ENCODE data around the gene C1orf50. TPM values are rescaled to one million over a fixed set of nuclear protein-coding genes. Genes with fewer than 3 reads are reported as not detected.

C1orf50 gene
- total and polyA plus RNA-seq, 2 of the 4 experiments (the other 2 are of a cell fraction), result 2.0 to 6.0 TPM

DNA sequence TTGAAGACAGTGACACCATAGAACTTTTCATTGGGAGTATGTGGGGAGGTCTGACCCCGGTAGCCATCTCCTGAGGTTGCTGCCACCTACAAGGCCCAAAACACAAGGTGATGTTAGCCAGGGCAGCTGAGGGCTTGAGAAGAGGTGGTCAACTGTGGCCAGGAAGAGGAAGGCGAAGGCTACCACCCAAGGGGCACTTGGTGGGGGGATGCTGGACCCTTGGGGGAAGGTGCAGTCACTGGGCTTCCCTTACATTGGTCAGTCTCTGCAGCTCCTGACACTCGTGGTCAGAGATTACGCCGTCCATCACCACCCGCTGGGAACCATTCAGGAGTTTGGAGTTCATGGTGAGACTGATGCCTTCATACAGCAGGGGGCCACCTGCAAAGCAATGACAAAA lies 14.8 kb upstream of the C1orf50 start:
- H4K20me1 ChIP-seq (ENCODE audit: insufficient read depth, low read length), result peaks cover 12% of the 10 kb centered on the region
- H3K36me3 ChIP-seq (ENCODE audit: control insufficient read depth, insufficient read depth, low read length), result peaks cover 72% of the 10 kb centered on the region
- H3K56ac ChIP-seq (ENCODE audit: extremely low read depth, insufficient read depth, low read length), result no peak overlapping the region
- no peak overlapping the region for H3K9ac ChIP-seq (ENCODE audit: low read depth, low read length)
- ChIA-PET POLR2A (ENCODE audit: unreplicated experiment) (no interaction called here), CTCF (no interaction called here)
- H3K4ac ChIP-seq (ENCODE audit: low read depth, low read length), result no peak overlapping the region
- no peak for TF ChIP-seq MXI1 (IDR thresholded peaks at IDR 0.05; ENCODE audit: borderline replicate concordance, low read depth, low read length)
- TF ChIP-seq, protein P1, sequence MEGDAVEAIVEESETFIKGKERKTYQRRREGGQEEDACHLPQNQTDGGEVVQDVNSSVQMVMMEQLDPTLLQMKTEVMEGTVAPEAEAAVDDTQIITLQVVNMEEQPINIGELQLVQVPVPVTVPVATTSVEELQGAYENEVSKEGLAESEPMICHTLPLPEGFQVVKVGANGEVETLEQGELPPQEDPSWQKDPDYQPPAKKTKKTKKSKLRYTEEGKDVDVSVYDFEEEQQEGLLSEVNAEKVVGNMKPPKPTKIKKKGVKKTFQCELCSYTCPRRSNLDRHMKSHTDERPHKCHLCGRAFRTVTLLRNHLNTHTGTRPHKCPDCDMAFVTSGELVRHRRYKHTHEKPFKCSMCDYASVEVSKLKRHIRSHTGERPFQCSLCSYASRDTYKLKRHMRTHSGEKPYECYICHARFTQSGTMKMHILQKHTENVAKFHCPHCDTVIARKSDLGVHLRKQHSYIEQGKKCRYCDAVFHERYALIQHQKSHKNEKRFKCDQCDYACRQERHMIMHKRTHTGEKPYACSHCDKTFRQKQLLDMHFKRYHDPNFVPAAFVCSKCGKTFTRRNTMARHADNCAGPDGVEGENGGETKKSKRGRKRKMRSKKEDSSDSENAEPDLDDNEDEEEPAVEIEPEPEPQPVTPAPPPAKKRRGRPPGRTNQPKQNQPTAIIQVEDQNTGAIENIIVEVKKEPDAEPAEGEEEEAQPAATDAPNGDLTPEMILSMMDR (conservative IDR thresholded peaks at IDR 0.05; ENCODE audit: low read depth, low read length), result no peak
- TF ChIP-seq CEBPB (IDR thresholded peaks at IDR 0.05; ENCODE audit: low read depth, low read length), result no peak
- no peak for TF ChIP-seq NFE2L2 (IDR thresholded peaks at IDR 0.05; ENCODE audit: low read depth, low read length)
- no peak for TF ChIP-seq FOS (IDR thresholded peaks at IDR 0.05; ENCODE audit: low read depth, low read length)
- TF ChIP-seq, protein P2, sequence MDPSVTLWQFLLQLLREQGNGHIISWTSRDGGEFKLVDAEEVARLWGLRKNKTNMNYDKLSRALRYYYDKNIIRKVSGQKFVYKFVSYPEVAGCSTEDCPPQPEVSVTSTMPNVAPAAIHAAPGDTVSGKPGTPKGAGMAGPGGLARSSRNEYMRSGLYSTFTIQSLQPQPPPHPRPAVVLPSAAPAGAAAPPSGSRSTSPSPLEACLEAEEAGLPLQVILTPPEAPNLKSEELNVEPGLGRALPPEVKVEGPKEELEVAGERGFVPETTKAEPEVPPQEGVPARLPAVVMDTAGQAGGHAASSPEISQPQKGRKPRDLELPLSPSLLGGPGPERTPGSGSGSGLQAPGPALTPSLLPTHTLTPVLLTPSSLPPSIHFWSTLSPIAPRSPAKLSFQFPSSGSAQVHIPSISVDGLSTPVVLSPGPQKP (IDR thresholded peaks at IDR 0.05; ENCODE audit: borderline replicate concordance, low read depth, low read length), result no peak
- TF ChIP-seq, protein P3, sequence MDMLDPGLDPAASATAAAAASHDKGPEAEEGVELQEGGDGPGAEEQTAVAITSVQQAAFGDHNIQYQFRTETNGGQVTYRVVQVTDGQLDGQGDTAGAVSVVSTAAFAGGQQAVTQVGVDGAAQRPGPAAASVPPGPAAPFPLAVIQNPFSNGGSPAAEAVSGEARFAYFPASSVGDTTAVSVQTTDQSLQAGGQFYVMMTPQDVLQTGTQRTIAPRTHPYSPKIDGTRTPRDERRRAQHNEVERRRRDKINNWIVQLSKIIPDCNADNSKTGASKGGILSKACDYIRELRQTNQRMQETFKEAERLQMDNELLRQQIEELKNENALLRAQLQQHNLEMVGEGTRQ (IDR thresholded peaks at IDR 0.05; ENCODE audit: low read depth, low read length), result no peak
- no peak for TF ChIP-seq CHD1 (IDR thresholded peaks at IDR 0.05; ENCODE audit: low read depth, low read length)
- no peak for TF ChIP-seq SMC3 (IDR thresholded peaks at IDR 0.05; ENCODE audit: low read depth, low read length)
- no peak for TF ChIP-seq RCOR1 (IDR thresholded peaks at IDR 0.05; ENCODE audit: insufficient replicate concordance, low read length)
- no peak for TF ChIP-seq BHLHE40 (IDR thresholded peaks at IDR 0.05; ENCODE audit: low read depth, low read length)
- no peak for TF ChIP-seq POLR2A (IDR thresholded peaks at IDR 0.05; ENCODE audit: low read depth, low read length)
- no peak for TF ChIP-seq RFX5 (IDR thresholded peaks at IDR 0.05; ENCODE audit: low read depth, low read length)
- TF ChIP-seq RAD21 (IDR thresholded peaks at IDR 0.05; ENCODE audit: low read length), result no peak
- no peak for TF ChIP-seq MAFK (IDR thresholded peaks at IDR 0.05; ENCODE audit: low read depth, low read length)
- TF ChIP-seq MAZ (IDR thresholded peaks at IDR 0.05; ENCODE audit: borderline replicate concordance, low read depth, low read length), result no peak
- peaks cover 12% of the 10 kb centered on the region; the same call in 1 of the 2 replicates for H3K9me1 ChIP-seq (ENCODE audit: insufficient read depth, low read length)
- H3K27me3 ChIP-seq (ENCODE audit: control insufficient read depth, insufficient read depth, low read length), result no peaks in the 10 kb centered on the region
- H3K79me1 ChIP-seq (ENCODE audit: low read depth in 1 of 2, low read length in 2 of 2), result peaks cover 33 to 41% of the 10 kb centered on the region in 2 experiments
- H2AK9ac ChIP-seq (replicated peaks; ENCODE audit: low read depth, low read length, poor library complexity), result no peak overlapping the region
- H2AFZ ChIP-seq (replicated peaks; ENCODE audit: low read length, poor library complexity), result no peak overlapping the region
- 87% methylated on average over 3 of the region's 6 CpGs; no CpG with 5 or more reads in 1 of the 2 experiments for WGBS, 2 experiments (ENCODE audit: extremely low coverage in 2 of 2, insufficient read length in 1 of 2)
- H3K18ac ChIP-seq (ENCODE audit: low read depth, low read length), result no peak overlapping the region
- in situ Hi-C loops (cut with MboI; ENCODE audit: low sequenced_read_pairs) (no loop called here), dilution Hi-C loops (cut with HindIII; ENCODE audit: low sequenced_read_pairs, unreplicated experiment) (no loop called here), intact Hi-C loops (cut with micrococcal nuclease) (no loop called here)
- H2BK120ac ChIP-seq (ENCODE audit: low read depth, low read length), result no peak overlapping the region
- no peak overlapping the region for H3K23ac ChIP-seq (ENCODE audit: low read depth, low read length)
- H2BK15ac ChIP-seq (ENCODE audit: low read depth, low read length), result no peak overlapping the region
- no peak overlapping the region for H2BK5ac ChIP-seq (ENCODE audit: low read depth, low read length, poor library complexity, severe bottlenecking)
- H3K4me1 ChIP-seq (ENCODE audit: control insufficient read depth, insufficient read depth, low read length), result peaks cover 3% of the 10 kb centered on the region
- H3K9me3 ChIP-seq (ENCODE audit: control insufficient read depth, insufficient read depth, low read length), result no peaks in the 10 kb centered on the region
- no peak overlapping the region for H4K91ac ChIP-seq (ENCODE audit: insufficient read depth, low read depth, low read length)
- no peak overlapping the region for H4K5ac ChIP-seq (ENCODE audit: low read depth, low read length)
- no TSS peak for BruUV-seq (replicated peaks)
- no peak for ATAC-seq (ENCODE audit: low read depth)
- no peak overlapping the region for H3K4me2 ChIP-seq (ENCODE audit: low read depth, low read length)
- H4K8ac ChIP-seq (ENCODE audit: low read depth in 2 of 2, low read length in 2 of 2), result no peak overlapping the region
- H3K27ac ChIP-seq (ENCODE audit: insufficient read depth, low read length), result no peak overlapping the region
- DNase-seq, result no peak
- no peak overlapping the region for H2BK20ac ChIP-seq (ENCODE audit: low read depth, low read length)
- no peak overlapping the region for H3K4me3 ChIP-seq (ENCODE audit: insufficient read depth, low read depth, low read length)
- no peak overlapping the region for H2AK5ac ChIP-seq (ENCODE audit: low read depth, low read length)
- H3K14ac ChIP-seq (replicated peaks; ENCODE audit: low read depth, low read length), result no peak overlapping the region
